Left colon (tissue), 2 donors: ENCODE data around the gene CEMP1. TPM values are rescaled to one million over a fixed set of nuclear protein-coding genes. Genes with fewer than 3 reads are reported as not detected.
"Not testable (repeated sequence)": the region's sequence is repeated elsewhere in the genome, so short reads cannot be mapped to it uniquely, and the experiment has no call there.

Experiments used
- ATAC-seq: fragments of 200-7000 bp; cut with Tn5 transposase; one replicate; pipeline ENCODE4 v1.9.1; 2020; ENCODE audit warnings: mild to moderate bottlenecking, moderate library complexity
- DNase-seq, 2 donors: peaks; one replicate each; pipeline ENCODE4 v3.0.0-alpha.2; 2020
- intact Hi-C, 2 donors: fragments of 100-400 bp; cut with DNase I in 1 of 2; cut with micrococcal nuclease in 1 of 2; formaldehyde crosslinking; loops; one replicate each; pipeline versions ENCODE4 v1.11.2 to v1.14.0; 2022; cut with DNase I, micrococcal nuclease
- long read RNA-seq: library from polyadenylated mRNA; unstranded; transcript quantifications from one replicate; pipeline ENCODE4 v2.0.0, GENCODE V29; 2021
- total RNA-seq, 2 donors: library from RNA; stranded (reverse); fragmentation: NEBNext Ultra II Directional; extraction: Animal tissue kit (Norgen Biotek cat#: 25700); gene quantifications; one replicate each; pipeline ENCODE4 v1.2.1, GENCODE V29; 2021
- donor health status: DM: no; HTN: no; CAD: no.
- donor health status: DM: yes; HTN: yes; CAD: no.

The CEMP1 gene
- total RNA-seq: under 1 TPM; 0.70 TPM
- long read RNA-seq: 0 reads

DNA sequence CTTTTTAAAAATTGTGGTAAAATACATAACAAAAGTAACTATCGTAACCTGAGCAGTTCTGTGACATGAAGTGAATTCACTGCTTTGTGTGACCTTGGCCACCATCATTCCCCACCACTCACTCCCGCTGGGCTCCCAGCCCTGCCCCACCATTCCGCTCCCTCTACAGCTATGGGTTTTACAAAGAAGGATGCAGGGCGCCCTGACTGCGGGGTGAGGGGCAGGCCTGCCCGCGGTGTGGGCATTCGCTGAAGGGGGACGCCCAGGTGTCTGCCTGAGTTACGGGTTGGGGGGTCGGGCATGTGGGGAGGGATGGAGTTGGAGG, at the start of gene CEMP1:
Gene CEMP1 (minus strand): TSS at position 38 of the 325 bp plus-strand sequence. CDS start 335 bp downstream, outside the sequence.
- DNase-seq: no peak
- intact Hi-C loops: no loop called here
- peak; percentile 2 for ATAC-seq

DNA sequence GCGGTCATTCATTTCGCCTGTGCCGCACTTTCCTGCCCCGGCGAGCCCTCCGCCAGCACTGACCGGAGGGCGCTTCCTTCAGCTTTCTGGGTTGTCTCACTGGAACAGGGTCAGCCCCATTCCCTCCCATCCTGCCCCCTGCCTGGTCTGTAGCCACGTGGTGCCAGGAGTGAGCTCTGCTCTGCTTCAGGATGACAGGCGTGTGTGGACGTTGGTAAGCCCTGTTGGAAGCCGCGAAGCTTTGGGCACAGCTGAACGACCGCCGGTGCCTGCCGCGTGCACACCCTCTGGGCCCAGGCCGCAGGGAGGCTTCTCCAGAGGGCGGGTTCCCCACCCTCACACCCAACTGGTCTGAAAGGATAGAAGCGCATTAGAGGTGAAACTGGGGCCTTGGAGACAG, 49.6 kb upstream of the CEMP1 start:
- DNase-seq, intact Hi-C loops, ATAC-seq: not testable (repeated sequence)

- intact Hi-C loops, DNase-seq, ATAC-seq: not testable (repeated sequence)
Observed at GRCh38 chr16:2580143-2580542, 48.9 kb upstream of the CEMP1 start.

GRCh38 chr16:2578905-2579304, 47.7 kb upstream of the CEMP1 start:
- intact Hi-C loops, DNase-seq, ATAC-seq: not testable (repeated sequence)

DNA sequence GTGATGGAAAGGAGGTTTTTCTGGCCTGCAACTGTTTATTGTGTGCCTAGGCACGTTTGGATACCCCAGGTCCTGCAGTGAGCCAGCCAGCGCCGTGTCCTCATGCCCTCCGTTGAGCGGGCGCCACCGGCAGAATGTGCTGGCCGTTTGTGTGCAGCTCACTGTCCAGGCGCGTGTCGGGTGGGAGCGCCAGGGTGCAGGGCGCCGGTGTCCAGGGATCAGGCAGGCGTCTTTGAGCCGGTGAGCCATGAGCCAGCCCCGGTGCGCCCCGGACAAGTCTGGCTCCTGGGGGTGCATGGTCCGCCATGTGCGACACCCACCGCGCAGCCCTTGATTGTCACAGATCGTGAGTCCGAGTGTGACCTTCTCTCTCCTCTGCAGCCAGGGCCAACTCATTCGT, 45.8 kb upstream of the CEMP1 start:
- ATAC-seq: peak; percentile 7
- DNase-seq, intact Hi-C loops: not testable (repeated sequence)

GRCh38 chr16:2575839-2576238, 44.6 kb upstream of the CEMP1 start:
- intact Hi-C loops, ATAC-seq, DNase-seq: not testable (repeated sequence)

DNA sequence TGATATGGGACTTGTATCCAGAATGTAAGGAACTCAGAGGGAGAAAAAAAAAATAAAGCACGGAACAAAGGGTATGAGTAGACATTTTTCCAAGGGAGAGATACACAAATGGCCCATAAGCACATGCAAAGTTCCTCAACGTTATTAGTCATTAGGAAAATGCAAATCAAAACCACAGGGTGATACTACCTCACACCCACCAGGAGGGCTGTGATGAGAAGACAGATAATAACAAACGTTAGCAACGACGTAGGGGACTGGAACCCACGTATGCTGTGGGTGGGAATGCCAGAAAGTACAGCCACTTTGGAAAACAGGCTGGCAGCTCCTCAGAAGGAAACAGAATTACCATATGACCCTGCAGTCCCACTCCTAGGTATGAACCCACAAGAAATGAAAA, 41.5 kb upstream of the CEMP1 start:
- intact Hi-C loops, ATAC-seq: not testable (repeated sequence)

DNA sequence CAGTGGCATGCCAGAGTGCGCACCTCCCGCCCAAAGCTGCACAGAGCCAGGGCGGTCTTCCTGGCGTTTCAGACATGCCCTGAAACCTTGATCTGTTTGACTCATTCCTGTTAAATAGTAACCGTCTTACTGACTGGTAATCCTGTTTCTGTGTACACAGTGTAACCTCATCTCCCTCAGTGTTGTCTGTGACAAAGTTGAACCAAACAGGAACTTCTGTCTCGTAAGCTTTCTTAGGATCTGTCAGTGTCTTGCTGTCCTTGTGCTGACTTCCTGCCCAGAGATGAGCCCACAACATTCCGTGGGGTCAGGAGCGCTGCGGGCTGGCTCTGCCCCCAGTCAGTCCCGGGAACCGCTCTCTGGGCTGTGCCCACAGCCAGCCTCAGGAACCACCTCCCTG, 37.4 kb upstream of the CEMP1 start:
- ATAC-seq: peak; percentile 88
- intact Hi-C loops, DNase-seq: not testable (repeated sequence)

More for the DNA sequence above, 41.5 kb upstream of the CEMP1 start:
- not testable (repeated sequence) for DNase-seq

- DNase-seq, intact Hi-C loops: not testable (repeated sequence)
- ATAC-seq: peak; percentile 69
Observed at GRCh38 chr16:2567506-2567905, 36.3 kb upstream of the CEMP1 start.

DNA sequence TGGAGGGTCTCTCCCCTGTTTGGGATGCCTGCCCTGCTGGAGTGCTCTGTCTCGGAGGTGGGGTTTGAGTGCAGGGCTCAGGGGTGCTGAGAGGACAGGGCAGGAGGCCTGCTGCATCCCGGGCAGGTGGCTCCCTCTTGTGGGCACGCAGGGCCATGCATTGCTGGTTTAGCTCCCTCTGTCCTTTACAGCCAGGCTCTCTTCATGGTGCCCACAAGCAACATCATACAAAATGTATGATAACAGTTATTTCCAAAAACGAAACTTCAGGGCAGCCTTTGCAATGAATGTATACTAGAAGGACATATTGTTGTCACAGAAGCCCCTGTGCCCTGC, 29.6 kb upstream of the CEMP1 start:
- intact Hi-C loops: not testable (repeated sequence)
- ATAC-seq: peak; percentile 93
- DNase-seq: peak in 1 of 2 donors; percentile 85

DNA sequence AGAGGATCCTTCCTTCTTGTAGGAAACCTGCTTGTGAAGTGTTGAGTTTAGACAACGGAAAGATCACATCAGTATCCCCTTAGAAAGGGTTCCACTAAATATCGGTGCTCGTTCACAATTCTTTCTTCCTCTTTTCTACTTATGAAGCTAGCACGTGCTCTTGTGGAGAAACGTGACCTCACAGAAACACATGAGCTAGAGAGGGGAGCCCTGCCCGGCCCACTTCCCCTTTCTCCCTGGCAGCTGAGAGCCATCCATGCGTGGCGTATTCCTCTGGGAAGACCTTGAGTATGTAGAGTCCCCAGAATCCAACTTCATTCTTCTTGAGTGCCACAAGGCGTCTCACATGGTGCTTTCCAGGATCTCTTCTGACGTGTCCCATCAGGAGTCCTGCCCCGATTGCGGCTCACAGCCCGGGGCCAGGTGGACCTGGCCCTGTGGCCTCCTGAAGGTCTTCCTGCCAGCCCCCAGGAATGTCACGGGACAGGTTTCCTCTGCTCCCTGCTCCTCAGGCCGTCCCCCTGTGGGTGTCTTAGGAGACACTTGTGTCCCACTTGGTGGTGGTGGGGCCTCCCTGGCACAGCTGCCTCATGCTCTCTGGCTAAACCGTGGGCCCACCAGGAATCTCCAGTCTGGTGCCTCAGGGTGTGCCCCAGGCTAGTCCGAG, 29.1 kb upstream of the CEMP1 start:
- peak; percentile 11 for ATAC-seq
- intact Hi-C loops, DNase-seq: not testable (repeated sequence)

DNA sequence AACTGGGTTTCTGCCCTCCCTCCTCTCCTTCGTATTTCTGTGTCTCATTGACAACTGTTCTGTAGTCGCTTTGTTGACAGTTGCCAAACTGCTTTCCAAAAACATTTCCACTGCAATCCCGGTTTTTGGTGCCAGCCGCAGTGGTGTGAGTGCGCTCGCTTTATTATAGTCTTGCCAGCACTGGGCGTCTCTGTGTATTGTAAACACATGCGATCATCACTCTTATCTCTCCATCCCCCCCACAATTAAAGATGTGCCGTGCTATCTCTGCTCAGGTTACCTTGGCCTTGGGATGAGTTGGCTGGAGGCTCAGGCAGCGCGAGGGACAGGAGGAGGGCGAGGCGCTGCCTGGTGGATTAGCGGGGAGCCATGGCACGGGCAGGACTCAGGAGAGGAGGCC, 25.9 kb upstream of the CEMP1 start:
- DNase-seq, intact Hi-C loops, ATAC-seq: not testable (repeated sequence)

DNA sequence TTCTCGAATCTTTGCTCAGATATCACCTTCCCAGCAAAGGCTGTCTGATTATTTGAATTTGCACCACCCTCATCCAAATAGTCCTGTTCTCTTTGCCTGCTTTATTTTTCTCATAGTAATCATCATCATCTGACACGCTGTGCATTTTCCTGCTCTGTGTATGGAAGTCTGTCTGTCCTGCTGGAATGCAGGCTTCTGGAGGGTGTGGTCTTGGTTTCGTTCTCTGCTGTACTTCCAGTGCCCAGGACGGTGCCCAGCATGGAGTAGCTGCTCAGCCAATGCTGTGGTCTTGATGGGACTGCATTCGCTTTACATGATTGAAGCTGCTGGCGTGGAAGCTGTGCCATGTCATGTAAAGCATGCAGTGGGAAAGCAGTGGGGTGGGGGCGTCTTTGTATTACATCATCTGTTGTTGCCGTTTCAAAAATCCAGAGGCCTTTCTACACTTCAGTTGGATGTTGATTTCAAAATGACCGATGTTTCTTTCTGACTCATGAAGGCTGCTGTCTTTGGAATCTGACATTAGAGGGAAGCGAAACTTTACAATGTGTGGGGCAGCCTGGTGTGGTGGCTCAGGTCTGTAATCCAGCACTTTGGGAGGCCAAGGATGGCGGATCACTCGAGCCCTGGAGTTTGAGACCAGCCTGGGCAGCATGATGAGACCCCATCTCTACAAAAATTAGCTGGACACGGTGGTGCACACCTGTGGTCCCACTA, 23.7 kb upstream of the CEMP1 start:
- DNase-seq, ATAC-seq, intact Hi-C loops: not testable (repeated sequence)

- intact Hi-C loops, DNase-seq: not testable (repeated sequence)
- peak; percentile 52 for ATAC-seq
Observed at GRCh38 chr16:2551420-2551889, 20.2 kb upstream of the CEMP1 start.

DNA sequence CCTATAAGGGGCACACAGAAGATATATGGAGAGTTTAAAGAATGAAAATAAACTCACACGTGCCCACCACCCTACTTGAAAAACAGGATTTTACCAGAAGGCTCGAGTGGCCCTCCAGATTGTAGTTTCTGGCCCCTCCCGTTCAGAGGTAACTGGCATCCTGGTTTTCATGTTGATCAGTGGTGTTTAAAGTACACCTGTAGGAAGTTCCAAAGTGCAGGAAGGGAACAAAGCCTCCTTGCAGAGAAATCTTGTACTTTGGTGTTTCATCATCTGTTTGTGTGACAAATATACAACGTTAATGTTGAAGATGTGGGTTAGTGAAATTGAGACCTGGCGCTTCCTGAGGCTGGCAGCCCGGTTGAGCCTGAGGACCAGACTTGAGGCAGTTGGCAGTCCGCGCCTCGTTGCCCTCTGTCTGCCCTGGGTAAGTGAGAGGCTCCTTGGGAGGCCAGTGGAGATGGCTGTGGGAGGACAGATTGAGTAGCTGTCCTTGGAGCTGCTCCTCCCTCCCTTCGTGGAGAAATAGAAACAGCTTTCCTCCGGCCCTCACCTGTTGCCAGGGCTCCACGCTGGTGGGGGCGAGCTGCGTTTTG, 19.2 kb upstream of the CEMP1 start:
- intact Hi-C loops, DNase-seq: not testable (repeated sequence)
- peak; percentile 81 for ATAC-seq

DNA sequence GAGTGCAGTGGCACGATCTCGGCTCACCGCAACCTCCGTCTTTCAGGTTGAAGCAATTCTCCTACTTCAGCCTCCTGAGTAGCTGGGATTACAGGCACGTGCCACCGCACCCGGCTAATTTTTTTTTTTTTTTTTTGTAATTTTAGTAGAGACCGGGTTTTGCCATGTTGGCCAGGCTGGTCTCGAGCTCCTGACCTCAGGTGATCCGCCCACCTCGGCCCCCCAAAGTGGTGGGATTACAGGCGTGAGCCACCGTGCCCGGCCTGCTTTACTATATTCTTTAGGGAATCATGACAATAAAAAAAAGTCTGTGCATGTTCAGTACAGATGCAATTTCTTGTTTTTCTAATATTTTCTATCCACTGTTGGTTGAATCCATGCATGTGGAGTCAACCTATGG, 12.6 kb upstream of the CEMP1 start:
- ATAC-seq, DNase-seq, intact Hi-C loops: not testable (repeated sequence)

GRCh38 chr16:2541409-2541808, 10.2 kb upstream of the CEMP1 start:
- peak; percentile 52 for ATAC-seq
- peak in 1 of 2 donors; percentile 56 for DNase-seq
- intact Hi-C loops: not testable (repeated sequence)

DNA sequence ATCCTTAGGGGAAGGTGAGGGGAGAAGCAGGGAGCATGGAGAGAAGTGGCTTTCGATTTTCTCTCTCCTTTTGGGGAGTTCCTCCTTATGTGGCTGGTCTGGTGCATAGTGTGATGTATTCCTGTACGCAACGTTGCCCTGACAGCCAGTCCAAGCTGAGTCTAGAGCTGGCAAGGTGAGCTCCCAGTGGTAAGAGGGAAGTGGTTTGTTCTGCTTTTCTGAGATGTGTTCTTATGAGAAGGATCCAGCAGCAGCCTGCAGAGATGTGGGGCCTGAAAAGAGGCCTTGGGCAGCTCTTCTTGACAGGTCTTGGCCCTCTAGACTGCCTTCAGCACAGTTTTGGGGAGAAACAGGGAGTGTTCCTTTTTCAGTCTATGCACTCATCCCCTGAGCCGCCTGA, 9.7 kb upstream of the CEMP1 start:
- ATAC-seq, intact Hi-C loops, DNase-seq: not testable (repeated sequence)

- intact Hi-C loops, ATAC-seq: not testable (repeated sequence)
- DNase-seq: peak in 1 of 2 donors; percentile 61
Observed at GRCh38 chr16:2539845-2540458, 8.7 kb upstream of the CEMP1 start.
